ENCODE data around the gene RNF208.

DNA sequence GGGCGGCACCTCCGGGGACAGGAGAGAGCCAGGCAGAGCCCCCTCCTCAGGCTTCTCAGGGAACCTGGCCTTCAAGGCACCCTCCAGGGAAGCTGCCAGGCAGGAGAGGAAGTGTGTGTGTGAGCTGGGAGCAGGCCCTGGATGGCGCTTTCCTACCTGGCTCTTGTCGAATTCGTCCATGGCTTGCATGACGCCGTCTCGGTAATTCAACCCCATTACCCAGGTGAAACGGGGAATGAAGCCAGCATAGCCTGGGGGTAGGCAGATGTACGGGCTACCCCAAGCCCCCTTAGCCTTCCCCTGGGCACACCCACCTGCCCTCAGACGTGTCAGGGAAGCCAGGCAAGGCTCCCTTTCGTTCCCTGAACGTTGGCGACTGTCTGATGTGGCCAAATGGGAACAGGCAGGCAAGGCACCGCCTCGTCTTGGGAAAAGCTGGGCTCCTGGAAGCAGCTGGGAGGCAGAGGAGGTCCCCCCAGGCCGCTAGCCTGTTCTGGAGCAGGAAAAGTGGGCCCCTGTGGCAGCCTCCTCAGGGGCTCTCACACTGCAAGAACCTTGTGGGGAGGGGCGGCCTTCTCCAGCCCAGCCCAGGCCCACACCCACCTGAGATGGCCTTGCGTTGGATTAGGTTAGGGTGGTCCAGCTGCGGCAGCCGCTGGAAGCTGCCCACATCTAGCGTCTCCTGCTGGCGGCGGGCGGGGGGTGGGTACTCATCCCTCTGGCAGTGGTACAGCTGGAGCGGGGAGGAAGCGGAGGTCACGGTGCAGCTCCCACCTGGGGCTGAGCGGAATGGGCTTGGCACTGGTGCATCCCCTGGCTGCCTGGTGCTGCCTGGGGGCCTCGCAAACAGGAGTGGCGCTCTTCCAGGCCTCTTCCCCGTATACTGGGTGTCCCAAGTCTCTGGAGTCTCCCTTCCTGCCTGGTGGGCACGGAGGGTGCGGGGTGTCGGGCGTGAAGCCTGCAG lies 22.7 kb upstream of the RNF208 start:
- TF ChIP-seq EZH2 (IDR thresholded peaks at IDR 0.05) (no peak), POLR2AphosphoS5 (IDR thresholded peaks at IDR 0.05; ENCODE audit: borderline replicate concordance, low read depth, low read length) (no peak), FOXP2 (optimal IDR thresholded peaks at IDR 0.05; ENCODE audit: control extremely low read depth, extremely low read length, insufficient read depth) (no peak)

Data from SK-N-MC (cell line).